AG09319 (cell line): Measurements from ENCODE around the gene FHIT.

Source experiments
- DNase-seq: peaks from one replicate; pipeline ENCODE4 v3.0.0-alpha.2; 2010; ENCODE audit warnings: low read depth; ENCODE audit errors: extremely low read depth
- CTCF ChIP-seq: IDR thresholded peaks from 2 replicates; pipeline ENCODE4 v1.5.1; 2011; ENCODE audit warnings: low read depth, mild to moderate bottlenecking, inconsistent platforms, low read length, moderate library complexity

Gene FHIT

GRCh38 chr3:59953104-59953503 is 1298.1 kb downstream of the FHIT start:
- no peak for DNase-seq
- no peak for TF ChIP-seq CTCF

- DNase-seq: no peak
- no peak for TF ChIP-seq CTCF
These were observed 1301.9 kb downstream of the FHIT start for GRCh38 chr3:59949311-59949710.

- TF ChIP-seq CTCF: no peak
- no peak for DNase-seq
These were observed 1304.9 kb downstream of the FHIT start for GRCh38 chr3:59946401-59946800.

GRCh38 chr3:59940718-59941117 is 1310.5 kb downstream of the FHIT start:
- no peak for TF ChIP-seq CTCF
- DNase-seq: no peak

- no peak for TF ChIP-seq CTCF
- DNase-seq: no peak
These were observed 1311.3 kb downstream of the FHIT start for GRCh38 chr3:59939826-59940426.

- DNase-seq: no peak
These were observed 1312.4 kb downstream of the FHIT start for GRCh38 chr3:59938828-59939227.

GRCh38 chr3:59937201-59937600 is 1314.1 kb downstream of the FHIT start:
- no peak for DNase-seq
- no peak for TF ChIP-seq CTCF

More at GRCh38 chr3:59938828-59939227, 1312.4 kb downstream of the FHIT start:
- TF ChIP-seq CTCF: no peak
